HepG2 (cell line): Measurements from ENCODE around the gene FUT6. TPM values are rescaled to one million over a fixed set of nuclear protein-coding genes. Genes with fewer than 3 reads are reported as not detected.

Experiments used
- ATF2 ChIP-seq: sonication (generic); formaldehyde crosslinking; IDR thresholded peaks from 2 replicates; pipeline ENCODE4 v1.4.0; 2020; ENCODE audit warnings: missing genetic modification reagents
- BCL6 ChIP-seq: IDR thresholded peaks from 2 replicates; pipeline ENCODE4 v1.6.1; 2016; ENCODE audit warnings: missing genetic modification reagents, missing compliant biosample characterization
- E2F2 ChIP-seq: sonication (generic); formaldehyde crosslinking; IDR thresholded peaks from 2 replicates; pipeline ENCODE4 v1.4.0; 2020; ENCODE audit warnings: missing genetic modification reagents, borderline replicate concordance
- GTF3A ChIP-seq: sonication (generic); formaldehyde crosslinking; conservative IDR thresholded peaks from 2 replicates; pipeline ENCODE4 v1.4.0; 2020; ENCODE audit warnings: mild to moderate bottlenecking, missing genetic modification reagents
- KDM2A ChIP-seq: sonication (generic); formaldehyde crosslinking; IDR thresholded peaks from 2 replicates; pipeline ENCODE4 v1.4.0; 2020; ENCODE audit warnings: low read depth, missing genetic modification reagents, borderline replicate concordance
- MAX ChIP-seq: IDR thresholded peaks from 2 replicates; pipeline ENCODE4 v1.6.1; 2012; ENCODE audit warnings: inconsistent platforms
- MBNL3 ChIP-seq: fragments of 250-450 bp; sonication (Bioruptor Pico); conservative IDR thresholded peaks from 2 replicates; pipeline ENCODE4 v1.8.0; 2022; ENCODE audit warnings: mild to moderate bottlenecking, inconsistent platforms
- POLR2AphosphoS5 ChIP-seq: IDR thresholded peaks from 2 replicates; pipeline ENCODE4 v1.6.1; 2012; ENCODE audit warnings: low read depth, low read length
- SKIL ChIP-seq: sonication (generic); formaldehyde crosslinking; IDR thresholded peaks from 2 replicates; pipeline ENCODE4 v1.8.0; 2022; ENCODE audit warnings: missing genetic modification reagents, mild to moderate bottlenecking, moderate library complexity, borderline replicate concordance
- SRF ChIP-seq: IDR thresholded peaks from 2 replicates; pipeline ENCODE4 v1.6.1; 2011; ENCODE audit warnings: mild to moderate bottlenecking, low read depth, low read length, moderate library complexity
- TAF15 ChIP-seq: fragments of 200-400 bp; formaldehyde crosslinking; IDR thresholded peaks from one replicate; pipeline ENCODE4 v1.6.1; 2018; ENCODE audit warnings: mild to moderate bottlenecking, low read depth, low read length; ENCODE audit not compliant: poor library complexity, severe bottlenecking
- ZBTB20 ChIP-seq: sonication (generic); formaldehyde crosslinking; IDR thresholded peaks from 2 replicates; pipeline ENCODE4 v1.8.1; 2023; ENCODE audit warnings: missing genetic modification reagents, low read depth, mild to moderate bottlenecking, borderline replicate concordance
- ZBTB46 ChIP-seq: sonication (generic); formaldehyde crosslinking; IDR thresholded peaks from 2 replicates; pipeline ENCODE4 v1.4.0; 2020; ENCODE audit warnings: mild to moderate bottlenecking, missing genetic modification reagents, borderline replicate concordance
- ZNF274 ChIP-seq: sonication (generic); formaldehyde crosslinking; IDR thresholded peaks from 2 replicates; pipeline ENCODE4 v1.5.1; 2020; ENCODE audit warnings: mild to moderate bottlenecking, missing genetic modification reagents
- ZNF292 ChIP-seq: sonication (generic); formaldehyde crosslinking; IDR thresholded peaks from 2 replicates; pipeline ENCODE4 v1.8.1; 2022; ENCODE audit warnings: mild to moderate bottlenecking, low read depth, missing genetic modification reagents, borderline replicate concordance
- ZNF446 ChIP-seq: sonication (generic); formaldehyde crosslinking; IDR thresholded peaks from 2 replicates; pipeline ENCODE4 v1.5.0; 2020; ENCODE audit warnings: mild to moderate bottlenecking, missing genetic modification reagents
- ZNF597 ChIP-seq: sonication (generic); formaldehyde crosslinking; IDR thresholded peaks from 2 replicates; pipeline ENCODE4 v1.5.0; 2020; ENCODE audit warnings: missing genetic modification reagents
- polyA plus RNA-seq, 8 experiments: library from polyadenylated mRNA; depleted of rRNA in 3 of 8; stranded (reverse) in 7 of 8; unstranded in 1 of 8; fragments of >200 nt; fragmentation: Illumina TruSeq in 4 of 8; extraction: Trizol in 4 of 8; gene quantifications; 2 replicates each; pipeline versions ENCODE4 v1.2.1 to v1.2.3, GENCODE V29; 2011 to 2016; ENCODE audit warnings: low read depth in 4 of 8, missing spikeins in 1 of 8, mixed read lengths in 1 of 8; ENCODE audit not compliant: insufficient read depth in 1 of 8
- total RNA-seq, 5 experiments: library from RNA; depleted of rRNA; stranded (reverse); fragments of >200 nt; fragmentation: Illumina TruSeq; extraction: Trizol; gene quantifications; 2 replicates each; pipeline ENCODE4 v1.2.3, GENCODE V29; 2016; ENCODE audit warnings: low read depth in 1 of 5

Gene FUT6
- total and polyA plus RNA-seq, 2 of the 13 experiments (the other 11 are each of a cell fraction or from before 2014, with no cell fraction given), result 8.2 to 27.7 TPM

GRCh38 chr19:5880604-5881078 is 41.1 kb upstream of the FUT6 start (continued):
- TF ChIP-seq ZBTB46 (CRISPR knock-in tag) (no peak), E2F2 (no peak), GTF3A (CRISPR knock-in tag) (no peak), SKIL (CRISPR knock-in tag) (peak; percentile 82; the same call in 1 of the 2 replicates), KDM2A (CRISPR knock-in tag) (peak; percentile 46; the same call in 1 of the 2 replicates), SRF (no peak), MBNL3 (no peak), POLR2AphosphoS5 (peak; percentile 18; the same call in 1 of the 2 replicates), ZNF292 (CRISPR knock-in tag) (peak; percentile 61; the same call in 1 of the 2 replicates), ZBTB20 (CRISPR knock-in tag) (no peak), ZNF446 (CRISPR knock-in tag) (no peak), ATF2 (CRISPR knock-in tag) (peak; percentile 49; the same call in 1 of the 2 replicates), MAX (peak; percentile 80; the same call in 1 of the 2 replicates), BCL6 (peak; percentile 74), ZNF274 (CRISPR knock-in tag) (no peak), ZNF597 (no peak), TAF15 (no peak)
